Measurements from ENCODE around the gene CDK10.
A peak's percentile ranks its signal among the peaks of the same experiment; 100 is the strongest.

CDK10 gene

GRCh38 chr16:89716916-89717687, 30.6 kb downstream of the CDK10 start:
- no peak for DNase-seq

- DNase-seq = no peak
Measured at GRCh38 chr16:89717688-89718505, 31.4 kb downstream of the CDK10 start.

GRCh38 chr16:89720551-89720812, 34.0 kb downstream of the CDK10 start:
- no peak for DNase-seq

- DNase-seq = peak; percentile 32
Measured at GRCh38 chr16:89720813-89721545, 34.5 kb downstream of the CDK10 start, which contains the start of the genes VPS9D1 and ZNF276. TSS of gene VPS9D1 (minus strand) at chr16:89720898. CDS start at chr16:89720861, 37 bp downstream. TSS of gene ZNF276 (plus strand) at chr16:89721537. CDS start at chr16:89721641, 104 bp downstream.

GRCh38 chr16:89721546-89722391, 35.3 kb downstream of the CDK10 start:
- no peak for DNase-seq

GRCh38 chr16:89722392-89723278, 36.1 kb downstream of the CDK10 start:
- no peak for DNase-seq

GRCh38 chr16:89723279-89724250, 37.1 kb downstream of the CDK10 start:
- DNase-seq = no peak

GRCh38 chr16:89727406-89728120, 41.1 kb downstream of the CDK10 start:
- DNase-seq = no peak

GRCh38 chr16:89729293-89729692, 42.8 kb downstream of the CDK10 start:
- no peak for DNase-seq

- peak; percentile 18 for DNase-seq
Measured at GRCh38 chr16:89729863-89730593, 43.5 kb downstream of the CDK10 start.

GRCh38 chr16:89730610-89731234, 44.2 kb downstream of the CDK10 start:
- DNase-seq = no peak

GRCh38 chr16:89732142-89732917, 45.8 kb downstream of the CDK10 start:
- no peak for DNase-seq

- DNase-seq = no peak
Measured at GRCh38 chr16:89732918-89733242, 46.4 kb downstream of the CDK10 start.

- DNase-seq = no peak
Measured at GRCh38 chr16:89733322-89733721, 46.8 kb downstream of the CDK10 start.

GRCh38 chr16:89733792-89734191, 47.3 kb downstream of the CDK10 start:
- no peak for DNase-seq

GRCh38 chr16:89736554-89736953, 50.1 kb downstream of the CDK10 start:
- no peak for DNase-seq

- DNase-seq = no peak
Measured at GRCh38 chr16:89737341-89738071, 51.0 kb downstream of the CDK10 start.

Data from NCI-H1105 treated with DMSO at 0.1 percent for 48 hours (cell line).